MCF 10A (cell line): ENCODE measurements around the gene CTNNA2. TPM values are rescaled to one million over a fixed set of nuclear protein-coding genes. Genes with fewer than 3 reads are reported as not detected.

ENCODE experiments used
- BruUV-seq: library from RNA; stranded (reverse); fragments of 400-500 nt; replicated peaks from 2 replicates; lab custom pipeline; 2021; lab: Mats Ljungman, UMichigan
- CTCF ChIA-PET: fragments of 300-600 bp; sonication (Branson Sonifier 250); formaldehyde crosslinking; extraction: SDS; loops from one replicate; lab custom pipeline; 2021; ENCODE audit warnings: antibody characterized with exemption, inconsistent platforms; lab: Yijun Ruan, JAX
- POLR2A ChIA-PET: fragments of 300-600, 350-650 bp; sonication (Branson Sonifier 250); formaldehyde crosslinking; extraction: SDS; loops from one replicate; lab custom pipeline; 2020; ENCODE audit warnings: antibody characterized with exemption, inconsistent platforms; lab: Yijun Ruan, JAX
- DNase-seq: peaks from one replicate; pipeline ENCODE4 v3.0.0-alpha.2; 2018; ENCODE audit not compliant: unreplicated experiment
- H3K27ac Mint-ChIP-seq: one replicate; pipeline ENCODE4 v1.8.0; 2022; ENCODE audit warnings: mild to moderate bottlenecking, low read depth, mixed read lengths; ENCODE audit not compliant: unreplicated experiment
- H3K27me3 Mint-ChIP-seq: one replicate; pipeline ENCODE4 v1.8.0; 2022; ENCODE audit warnings: mixed read lengths; ENCODE audit not compliant: insufficient read depth, unreplicated experiment
- H3K36me3 Mint-ChIP-seq: one replicate; pipeline ENCODE4 v1.8.0; 2022; ENCODE audit warnings: mild to moderate bottlenecking, moderate library complexity, mixed read lengths; ENCODE audit not compliant: insufficient read depth, unreplicated experiment
- H3K4me1 Mint-ChIP-seq: one replicate; pipeline ENCODE4 v1.8.0; 2022; ENCODE audit warnings: mixed read lengths; ENCODE audit not compliant: insufficient read depth, unreplicated experiment
- H3K4me3 Mint-ChIP-seq: one replicate; pipeline ENCODE4 v1.8.0; 2022; ENCODE audit warnings: mild to moderate bottlenecking, moderate library complexity, mixed read lengths; ENCODE audit not compliant: unreplicated experiment
- H3K9me3 Mint-ChIP-seq: one replicate; pipeline ENCODE4 v1.8.0; 2022; ENCODE audit warnings: mixed read lengths; ENCODE audit not compliant: unreplicated experiment
- CTCF ChIP-seq: fragments of 200-600 bp; IDR thresholded peaks from one replicate; pipeline ENCODE4 v1.8.0; 2022; ENCODE audit warnings: antibody characterized with exemption, mild to moderate bottlenecking; ENCODE audit not compliant: unreplicated experiment
- intact Hi-C: fragments of 100-400 bp; cut with micrococcal nuclease; formaldehyde crosslinking; loops from 2 replicates; pipeline ENCODE4 v1.14.1; 2022
- total RNA-seq: library from RNA; stranded (reverse); gene quantifications from 2 replicates; pipeline ENCODE4 v1.2.3, GENCODE V29; 2022

CTNNA2 gene
- total RNA-seq, 1 experiment from 2014 or later: not detected

- no peak overlapping the region for H3K27ac Mint-ChIP-seq
- no peak for TF ChIP-seq CTCF
- H3K4me3 Mint-ChIP-seq: no peak overlapping the region
- H3K4me1 Mint-ChIP-seq: peaks cover 9% of the 10 kb centered on the region
- intact Hi-C loops: no loop called here
- POLR2A ChIA-PET: no interaction called here
- no TSS peak for BruUV-seq
- H3K9me3 Mint-ChIP-seq: no peaks in the 10 kb centered on the region
- no peaks in the 10 kb centered on the region for H3K36me3 Mint-ChIP-seq
- peak; percentile 17 for DNase-seq
- H3K27me3 Mint-ChIP-seq: no peaks in the 10 kb centered on the region
- CTCF ChIA-PET: interaction anchor here (0.7 kb wide), 1 partner anchor 12 kb away, joined by 3 read pairs; no protein-coding TSS in a partner anchor
Measured at GRCh38 chr2:80105015-80105640, 592.3 kb downstream of the CTNNA2 start.

GRCh38 chr2:80111185-80111584, 598.3 kb downstream of the CTNNA2 start:
- Mint-ChIP-seq H3K4me3 (no peak overlapping the region), H3K27me3 (no peaks in the 10 kb centered on the region), H3K27ac (no peak overlapping the region), H3K36me3 (no peaks in the 10 kb centered on the region), H3K9me3 (no peaks in the 10 kb centered on the region), H3K4me1 (no peaks in the 10 kb centered on the region)
- no TSS peak for BruUV-seq
- intact Hi-C loops: no loop called here
- ChIA-PET POLR2A (no interaction called here), CTCF (no interaction called here)
- TF ChIP-seq CTCF: no peak
- DNase-seq: no peak

- TF ChIP-seq CTCF: no peak
- H3K36me3 Mint-ChIP-seq: no peaks in the 10 kb centered on the region
- H3K27ac Mint-ChIP-seq: no peak overlapping the region
- no peaks in the 10 kb centered on the region for H3K9me3 Mint-ChIP-seq
- intact Hi-C loops: no loop called here
- ChIA-PET CTCF (interaction anchor here (0.5 to 0.6 kb wide), 4 partner anchors 36 to 1741 kb away, joined by 3 to 5 read pairs (median 4); no protein-coding TSS in a partner anchor), POLR2A (interaction anchor here (0.7 kb wide), 1 partner anchor 19 kb away, joined by 3 read pairs; no protein-coding TSS in a partner anchor)
- no peaks in the 10 kb centered on the region for H3K27me3 Mint-ChIP-seq
- no TSS peak for BruUV-seq
- DNase-seq: no peak
- no peaks in the 10 kb centered on the region for H3K4me1 Mint-ChIP-seq
- H3K4me3 Mint-ChIP-seq: no peak overlapping the region
Measured at GRCh38 chr2:80112790-80113189, 599.9 kb downstream of the CTNNA2 start.

- no peaks in the 10 kb centered on the region for H3K4me1 Mint-ChIP-seq
- H3K9me3 Mint-ChIP-seq: no peaks in the 10 kb centered on the region
- no peak for DNase-seq
- TF ChIP-seq CTCF: no peak
- H3K4me3 Mint-ChIP-seq: no peak overlapping the region
- POLR2A ChIA-PET: interaction anchor here (0.7 kb wide), 1 partner anchor 19 kb away, joined by 3 read pairs; no protein-coding TSS in a partner anchor
- no peaks in the 10 kb centered on the region for H3K27me3 Mint-ChIP-seq
- CTCF ChIA-PET: interaction anchor here (0.6 kb wide), 1 partner anchor 1740 kb away, joined by 4 read pairs; no protein-coding TSS in a partner anchor
- no peaks in the 10 kb centered on the region for H3K36me3 Mint-ChIP-seq
- intact Hi-C loops: no loop called here
- no peak overlapping the region for H3K27ac Mint-ChIP-seq
- no TSS peak for BruUV-seq
Measured at GRCh38 chr2:80113399-80113798, 600.5 kb downstream of the CTNNA2 start.
